ENCODE measurements around the gene COMT. TPM values are rescaled to one million over a fixed set of nuclear protein-coding genes. Genes with fewer than 3 reads are reported as not detected.

The COMT gene
- total RNA-seq, 5 donors from 2014 or later (not counting 1 experiment from before 2014, with no cell fraction given): 30.6 to 53.1 (median 50.5) TPM

DNA sequence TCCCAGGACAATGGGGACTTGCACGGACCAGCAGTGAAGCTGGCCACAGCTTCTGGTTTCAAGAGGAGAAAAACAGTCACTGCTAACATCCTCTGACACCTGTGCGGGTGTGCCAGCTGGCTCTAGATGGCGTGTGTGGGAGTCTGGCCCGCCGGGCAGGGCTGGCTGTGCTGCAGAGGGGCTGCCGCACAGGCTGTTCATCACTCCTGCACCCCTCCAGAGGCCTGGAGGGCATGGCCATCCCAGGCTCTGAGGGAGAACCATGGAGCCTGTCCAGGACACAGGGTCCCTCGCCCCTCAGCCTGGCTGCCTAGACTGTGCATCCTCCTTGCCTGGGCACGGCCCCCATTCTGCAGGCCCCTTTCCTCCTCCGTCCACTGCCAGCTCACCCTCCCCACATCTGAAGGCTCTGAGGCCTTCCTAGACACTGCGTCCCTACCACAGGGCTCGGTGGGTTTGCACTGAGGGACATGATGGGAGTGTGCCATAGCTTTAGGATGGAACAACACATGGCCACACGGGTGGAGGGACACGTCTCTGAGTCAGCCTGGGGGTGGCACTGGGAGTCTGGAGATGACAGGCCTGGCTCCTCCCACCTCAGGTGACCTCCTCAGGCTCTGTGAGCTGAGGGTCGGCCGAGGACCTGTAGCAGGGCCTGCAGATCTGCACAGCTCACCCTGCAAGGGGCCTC, 44.8 kb upstream of the COMT start:
- ATAC-seq (replicated peaks in 1 of 4): peak; percentile 30 to 43 (median 38)
- no peaks in the 10 kb centered on the region for H3K27me3 ChIP-seq (replicated peaks in 1 of 2; ENCODE audit: control insufficient read depth in 2 of 2, extremely low read depth in 1 of 2, insufficient read depth in 2 of 2, low read length in 1 of 2)
- H3K4me1 ChIP-seq (ENCODE audit: control insufficient read depth in 1 of 2, extremely low read depth in 1 of 2, insufficient read depth in 2 of 2, low read length in 2 of 2): peaks cover 45 to 56% of the 10 kb centered on the region in 2 experiments
- CTCF ChIA-PET: interaction anchor here (0.5 to 0.6 kb wide), 2 partner anchors 56 to 1803 kb away, joined by 3 read pairs; no protein-coding TSS in a partner anchor
- Mint-ChIP-seq H3K27me3 (no peaks in the 10 kb centered on the region), H3K4me1 (peaks cover 54 to 55% (median 55%) of the 10 kb centered on the region in 3 donors), H3K4me3 (peak overlapping the region in 1 of 3 donors; percentile 86), H3K9me3 (no peaks in the 10 kb centered on the region), H3K27ac (peak overlapping the region; percentile 84 to 99), H3K36me3 (peaks cover 7% of the 10 kb centered on the region)
- DNase-seq: peak in 19 of 35 experiments; percentile 5 to 58 (median 35)
- POLR2A ChIA-PET: no interaction called here
- no peaks in the 10 kb centered on the region for H3K9me3 ChIP-seq
- no peak overlapping the region for H3K4me3 ChIP-seq (ENCODE audit: control insufficient read depth in 1 of 2, extremely low read depth in 1 of 2, low read length in 1 of 2)
- H3K36me3 ChIP-seq (ENCODE audit: control insufficient read depth in 2 of 2, extremely low read depth in 1 of 2, insufficient read depth in 1 of 2, low read length in 1 of 2): peaks cover 0 to 10% of the 10 kb centered on the region in 2 donors
- no peak overlapping the region for H3K27ac ChIP-seq (ENCODE audit: low read length)
- 44% methylated on average over 11 of the region's 15 CpGs for WGBS (ENCODE audit: insufficient coverage)

DNA sequence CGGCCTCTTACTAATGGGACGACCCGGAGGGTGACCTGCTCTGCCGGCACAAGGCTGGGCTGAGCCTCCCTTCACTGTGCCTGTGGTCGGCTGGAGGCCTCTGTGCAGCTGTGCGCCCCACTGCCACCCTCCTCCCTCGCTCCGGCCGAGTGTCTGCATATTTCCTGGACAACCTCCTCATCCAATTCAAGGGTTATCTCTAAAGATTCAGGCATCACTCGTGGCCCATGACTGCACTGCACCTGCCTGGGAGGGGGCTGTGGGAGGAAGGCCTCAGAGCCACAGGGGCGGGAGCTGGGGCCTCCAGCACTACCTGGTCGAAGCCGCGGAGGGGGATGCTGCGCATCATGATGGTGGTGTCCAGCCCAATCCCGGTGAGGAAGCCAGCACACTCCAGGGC, 43.8 kb upstream of the COMT start:
- H3K27ac ChIP-seq (ENCODE audit: low read length): no peak overlapping the region
- peak overlapping the region in 1 of 2 donors; percentile 52 for H3K27ac Mint-ChIP-seq
- H3K27me3 ChIP-seq (replicated peaks in 1 of 2; ENCODE audit: control insufficient read depth in 2 of 2, extremely low read depth in 1 of 2, insufficient read depth in 2 of 2, low read length in 1 of 2): no peaks in the 10 kb centered on the region
- no peak overlapping the region for H3K4me3 Mint-ChIP-seq
- WGBS (ENCODE audit: insufficient coverage): 93% methylated on average over 9 of the region's 16 CpGs
- DNase-seq: no peak
- H3K36me3 Mint-ChIP-seq: peaks cover 7% of the 10 kb centered on the region
- H3K36me3 ChIP-seq (ENCODE audit: control insufficient read depth in 2 of 2, extremely low read depth in 1 of 2, insufficient read depth in 1 of 2, low read length in 1 of 2): peaks cover 0 to 11% of the 10 kb centered on the region in 2 donors
- no peaks in the 10 kb centered on the region for H3K27me3 Mint-ChIP-seq
- ATAC-seq (replicated peaks in 1 of 4): no peak
- H3K9me3 Mint-ChIP-seq: no peaks in the 10 kb centered on the region
- H3K4me1 ChIP-seq (ENCODE audit: control insufficient read depth in 1 of 2, extremely low read depth in 1 of 2, insufficient read depth in 2 of 2, low read length in 2 of 2): peaks cover 39 to 47% of the 10 kb centered on the region in 2 experiments
- peaks cover 45 to 46% (median 46%) of the 10 kb centered on the region in 3 donors for H3K4me1 Mint-ChIP-seq
- POLR2A ChIA-PET: interaction anchor here in 1 of 2 donors (0.6 kb wide), 1 partner anchor 197 kb away, joined by 4 read pairs; no protein-coding TSS in a partner anchor
- no peak overlapping the region for H3K4me3 ChIP-seq (ENCODE audit: control insufficient read depth in 1 of 2, extremely low read depth in 1 of 2, low read length in 1 of 2)
- no peaks in the 10 kb centered on the region for H3K9me3 ChIP-seq
- CTCF ChIA-PET: no interaction called here

DNA sequence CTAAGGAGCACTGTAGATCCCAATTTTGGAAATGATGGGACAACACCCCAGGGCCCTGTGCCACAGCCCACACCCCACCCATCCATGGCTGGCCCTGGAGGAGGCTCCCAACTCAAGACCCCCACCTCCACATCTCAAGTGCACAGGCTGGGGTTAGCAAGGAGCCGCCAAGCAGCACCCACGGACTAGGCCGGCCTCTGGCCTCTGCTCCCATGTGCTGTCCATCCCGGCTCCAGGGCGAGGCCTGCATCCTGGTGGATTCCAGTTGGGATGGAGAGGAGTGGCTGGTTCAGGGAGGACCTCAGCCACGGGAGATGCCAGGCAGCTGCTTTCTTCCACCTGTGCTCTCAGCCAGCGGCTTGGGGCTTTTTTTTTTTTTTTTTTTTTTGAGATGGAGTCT, 43.4 kb upstream of the COMT start:
- H3K4me3 Mint-ChIP-seq: no peak overlapping the region
- ChIA-PET CTCF (no interaction called here), POLR2A (interaction anchor here in 1 of 2 donors (0.6 kb wide), 1 partner anchor 197 kb away, joined by 4 read pairs; no protein-coding TSS in a partner anchor)
- Histone ChIP-seq H3K27ac (ENCODE audit: low read length) (no peak overlapping the region), H3K4me3 (ENCODE audit: control insufficient read depth in 1 of 2, extremely low read depth in 1 of 2, low read length in 1 of 2) (no peak overlapping the region), H3K9me3 (no peaks in the 10 kb centered on the region), H3K4me1 (ENCODE audit: control insufficient read depth in 1 of 2, extremely low read depth in 1 of 2, insufficient read depth in 2 of 2, low read length in 2 of 2) (peaks cover 35 to 43% of the 10 kb centered on the region in 2 experiments), H3K36me3 (ENCODE audit: control insufficient read depth in 2 of 2, extremely low read depth in 1 of 2, insufficient read depth in 1 of 2, low read length in 1 of 2) (peaks cover 0 to 11% of the 10 kb centered on the region in 2 donors), H3K27me3 (replicated peaks in 1 of 2; ENCODE audit: control insufficient read depth in 2 of 2, extremely low read depth in 1 of 2, insufficient read depth in 2 of 2, low read length in 1 of 2) (no peaks in the 10 kb centered on the region)
- H3K4me1 Mint-ChIP-seq: peaks cover 41 to 42% (median 42%) of the 10 kb centered on the region in 3 donors
- peaks cover 7% of the 10 kb centered on the region for H3K36me3 Mint-ChIP-seq
- H3K27ac Mint-ChIP-seq: no peak overlapping the region
- ATAC-seq (replicated peaks in 1 of 4) (no peak), DNase-seq (no peak)
- 96% methylated on average over 4 of the region's 7 CpGs for WGBS (ENCODE audit: insufficient coverage)
- H3K27me3 Mint-ChIP-seq: no peaks in the 10 kb centered on the region
- H3K9me3 Mint-ChIP-seq: no peaks in the 10 kb centered on the region

DNA sequence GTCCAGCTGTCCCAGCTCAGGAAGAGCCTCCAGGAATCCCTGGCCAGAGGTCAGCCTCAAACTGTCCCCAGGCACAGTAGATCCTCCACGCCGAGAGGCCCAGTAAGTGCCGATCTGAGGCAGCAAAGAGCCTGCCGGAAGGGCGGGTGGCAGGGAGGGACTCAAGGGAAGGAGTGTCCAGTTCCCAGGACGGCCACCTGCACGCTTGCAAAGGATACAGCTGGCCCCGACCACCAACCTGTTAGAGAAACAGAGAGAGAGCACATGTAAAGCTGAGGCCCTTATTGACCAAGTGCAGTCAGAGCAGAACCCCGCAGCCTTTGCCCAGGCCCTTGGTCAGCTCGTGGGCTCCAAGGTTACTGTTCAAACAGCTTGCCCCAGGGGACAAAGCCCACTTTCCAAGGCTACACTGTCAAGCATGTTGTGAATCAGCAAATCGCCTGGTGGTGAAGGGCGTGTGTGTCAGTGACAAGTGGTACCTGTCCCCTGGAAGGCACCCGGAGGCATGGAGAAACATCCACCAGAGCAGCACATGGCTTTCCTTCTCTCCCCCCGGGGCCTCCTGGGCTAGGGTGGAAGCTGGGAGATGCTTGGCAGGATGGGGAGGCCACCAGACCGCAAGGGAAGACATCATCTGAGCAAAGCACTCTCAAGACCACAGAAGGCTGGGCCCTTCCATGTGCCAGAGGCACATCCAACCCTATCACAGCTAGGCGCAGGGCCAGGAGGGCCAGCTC, 42.6 kb upstream of the COMT start:
- Mint-ChIP-seq H3K4me1 (peaks cover 33% of the 10 kb centered on the region in 3 donors), H3K9me3 (no peaks in the 10 kb centered on the region), H3K36me3 (peaks cover 7% of the 10 kb centered on the region), H3K4me3 (no peak overlapping the region), H3K27ac (no peak overlapping the region), H3K27me3 (no peaks in the 10 kb centered on the region)
- no peak overlapping the region for H3K27ac ChIP-seq (ENCODE audit: low read length)
- DNase-seq (no peak), ATAC-seq (replicated peaks in 1 of 4) (no peak)
- ChIA-PET CTCF (no interaction called here), POLR2A (no interaction called here)
- peaks cover 27 to 34% of the 10 kb centered on the region in 2 experiments for H3K4me1 ChIP-seq (ENCODE audit: control insufficient read depth in 1 of 2, extremely low read depth in 1 of 2, insufficient read depth in 2 of 2, low read length in 2 of 2)
- no peaks in the 10 kb centered on the region for H3K27me3 ChIP-seq (replicated peaks in 1 of 2; ENCODE audit: control insufficient read depth in 2 of 2, extremely low read depth in 1 of 2, insufficient read depth in 2 of 2, low read length in 1 of 2)
- no peaks in the 10 kb centered on the region for H3K9me3 ChIP-seq
- H3K4me3 ChIP-seq (ENCODE audit: control insufficient read depth in 1 of 2, extremely low read depth in 1 of 2, low read length in 1 of 2): no peak overlapping the region
- 87% methylated on average over 12 of the region's 16 CpGs for WGBS (ENCODE audit: insufficient coverage)
- H3K36me3 ChIP-seq (ENCODE audit: control insufficient read depth in 2 of 2, extremely low read depth in 1 of 2, insufficient read depth in 1 of 2, low read length in 1 of 2): peaks cover 0 to 11% of the 10 kb centered on the region in 2 donors

DNA sequence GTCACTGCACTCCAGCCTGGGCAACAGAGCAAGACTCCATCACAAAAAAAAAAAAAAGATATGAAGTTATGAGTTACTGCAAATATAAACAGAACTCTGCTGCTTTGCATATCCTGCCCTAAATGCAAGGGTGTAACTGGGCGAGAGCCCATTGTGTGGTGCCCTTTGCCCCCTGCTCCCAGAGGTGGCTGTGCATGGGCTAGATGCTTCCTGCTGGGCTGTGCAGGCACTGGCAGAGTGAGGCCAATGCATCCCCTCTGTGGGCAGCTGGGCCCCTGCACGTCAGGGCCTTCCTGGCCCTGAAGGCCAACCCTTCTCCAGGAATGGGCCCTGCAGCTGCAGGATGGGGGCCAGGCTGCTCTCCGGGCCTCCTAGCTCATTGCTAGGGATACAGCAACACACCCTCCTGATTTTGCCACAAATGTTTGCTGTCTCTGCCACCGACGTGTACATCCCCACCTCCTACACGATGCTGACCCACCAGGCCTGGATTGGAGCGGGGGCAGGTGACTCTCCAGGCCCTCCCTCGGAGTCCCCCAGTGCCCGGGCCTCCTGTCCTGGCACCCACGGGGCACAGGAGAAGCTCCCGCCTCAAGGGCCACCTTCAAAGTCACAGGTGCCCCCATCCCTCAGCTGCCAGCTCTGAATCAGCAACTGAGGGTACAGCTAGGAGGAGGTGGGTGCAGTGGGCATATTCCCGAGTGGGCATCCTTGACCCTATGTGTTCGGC, 40.7 kb upstream of the COMT start:
- POLR2A ChIA-PET: interaction anchor here in 1 of 2 donors (0.7 kb wide), 1 partner anchor 15 kb away, joined by 5 read pairs; no protein-coding TSS in a partner anchor

More for the DNA sequence above, 40.7 kb upstream of the COMT start:
- WGBS (ENCODE audit: insufficient coverage): 95% methylated on average over 11 of the region's 13 CpGs
- Mint-ChIP-seq H3K4me3 (no peak overlapping the region), H3K4me1 (peaks cover 15 to 19% (median 16%) of the 10 kb centered on the region in 3 donors), H3K27me3 (no peaks in the 10 kb centered on the region), H3K9me3 (no peaks in the 10 kb centered on the region), H3K36me3 (peaks cover 9% of the 10 kb centered on the region), H3K27ac (no peak overlapping the region)
- CTCF ChIA-PET: interaction anchor here in 1 of 2 donors (0.6 kb wide), 1 partner anchor 979 kb away, joined by 3 read pairs; no protein-coding TSS in a partner anchor
- ATAC-seq (replicated peaks in 1 of 4) (no peak), DNase-seq (no peak)
- peaks cover 11 to 16% of the 10 kb centered on the region in 2 experiments for H3K4me1 ChIP-seq (ENCODE audit: control insufficient read depth in 1 of 2, extremely low read depth in 1 of 2, insufficient read depth in 2 of 2, low read length in 2 of 2)
- H3K9me3 ChIP-seq: no peaks in the 10 kb centered on the region
- no peak overlapping the region for H3K4me3 ChIP-seq (ENCODE audit: control insufficient read depth in 1 of 2, extremely low read depth in 1 of 2, low read length in 1 of 2)
- no peak overlapping the region for H3K27ac ChIP-seq (ENCODE audit: low read length)
- peaks cover 2 to 11% of the 10 kb centered on the region in 2 donors for H3K36me3 ChIP-seq (ENCODE audit: control insufficient read depth in 2 of 2, extremely low read depth in 1 of 2, insufficient read depth in 1 of 2, low read length in 1 of 2)
- H3K27me3 ChIP-seq (replicated peaks in 1 of 2; ENCODE audit: control insufficient read depth in 2 of 2, extremely low read depth in 1 of 2, insufficient read depth in 2 of 2, low read length in 1 of 2): no peaks in the 10 kb centered on the region

All from T-cell (primary cell).